ENCODE data around the gene ARL4C.

The ARL4C gene

DNA sequence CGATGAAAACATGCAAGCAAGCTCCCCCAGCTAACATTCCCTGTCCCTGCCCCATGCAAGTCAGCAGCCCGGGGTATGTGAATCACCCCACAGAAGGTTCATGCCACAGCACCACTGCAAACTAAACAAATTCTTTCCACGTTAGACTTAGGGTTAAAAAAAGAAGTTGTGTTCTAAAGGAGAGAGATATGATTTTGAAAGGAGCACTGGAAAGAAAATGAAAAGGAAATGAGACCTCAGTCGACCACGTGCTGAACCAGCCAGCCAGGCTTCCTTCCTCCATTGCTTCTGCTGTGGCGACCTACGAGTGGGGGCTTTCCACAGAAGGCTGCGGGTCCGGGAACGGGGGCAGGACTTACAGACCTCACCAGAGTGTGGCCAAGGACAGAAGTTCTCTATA lies 52.0 kb downstream of the ARL4C start:
- no peak for FAIRE-seq

DNA sequence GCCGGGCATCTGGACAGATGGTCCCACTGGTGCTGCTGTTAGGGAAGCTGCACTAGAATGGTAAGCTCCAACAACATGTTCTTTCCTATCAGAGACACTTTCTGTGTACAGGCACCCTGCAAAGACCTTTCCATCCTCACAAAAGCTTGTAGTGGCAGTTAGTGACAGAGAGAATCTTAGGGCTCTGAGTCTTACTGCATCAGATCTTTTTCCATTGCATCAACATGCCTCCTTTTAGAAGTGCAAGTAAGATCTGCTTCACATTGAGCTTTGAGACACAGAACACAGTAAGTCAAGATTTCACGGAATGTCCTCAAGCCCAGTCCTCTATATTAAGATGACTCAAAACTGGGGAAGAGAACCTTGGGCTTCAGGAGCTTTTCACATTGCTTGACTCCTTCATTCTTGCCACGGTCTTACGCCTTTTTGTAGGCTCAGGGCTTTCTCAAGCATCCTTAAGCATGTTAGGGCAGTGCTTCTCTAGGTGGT lies 52.6 kb downstream of the ARL4C start:
- FAIRE-seq = no peak
